OCI-LY1 (cell line): ENCODE measurements around the gene KRT40.

Experiments used
- EZH2 ChIP-seq: fragments of 200-600 bp; sonication (generic), shearing (Covaris generic); IDR thresholded peaks from 2 replicates; pipeline ENCODE4 v1.8.0; 2017; ENCODE audit warnings: borderline replicate concordance, mixed run types, mild to moderate bottlenecking, antibody characterized with exemption, low read length, moderate library complexity, mixed read lengths
- TF ChIP-seq, protein P1 (sequence below): fragments of 200-600 bp; sonication (generic), shearing (Covaris generic); IDR thresholded peaks from 2 replicates; pipeline ENCODE4 v1.5.1; 2017; ENCODE audit warnings: mild to moderate bottlenecking, antibody characterized with exemption, low read length, moderate library complexity, mixed read lengths

DNA sequence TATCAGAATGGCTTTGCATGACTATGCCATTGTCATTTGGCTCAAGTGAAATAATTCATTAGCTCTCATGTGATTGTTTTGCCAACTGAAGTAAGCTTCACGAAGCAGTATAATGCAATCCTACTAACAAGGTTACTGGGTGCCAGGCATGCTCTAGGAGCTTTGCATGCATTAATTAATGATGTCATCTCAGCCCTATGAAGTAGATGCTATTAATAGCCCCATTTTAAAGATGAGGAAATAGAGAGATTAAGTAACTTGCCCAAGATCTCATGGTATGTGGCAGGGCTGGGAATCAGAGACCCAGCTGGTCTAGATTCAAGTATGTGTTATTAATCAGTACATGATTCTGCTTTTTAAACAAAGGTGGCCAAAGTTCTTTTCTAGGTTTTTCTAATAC lies 31.5 kb downstream of the KRT40 start:
- TF ChIP-seq EZH2: no peak
- TF ChIP-seq, protein P1, sequence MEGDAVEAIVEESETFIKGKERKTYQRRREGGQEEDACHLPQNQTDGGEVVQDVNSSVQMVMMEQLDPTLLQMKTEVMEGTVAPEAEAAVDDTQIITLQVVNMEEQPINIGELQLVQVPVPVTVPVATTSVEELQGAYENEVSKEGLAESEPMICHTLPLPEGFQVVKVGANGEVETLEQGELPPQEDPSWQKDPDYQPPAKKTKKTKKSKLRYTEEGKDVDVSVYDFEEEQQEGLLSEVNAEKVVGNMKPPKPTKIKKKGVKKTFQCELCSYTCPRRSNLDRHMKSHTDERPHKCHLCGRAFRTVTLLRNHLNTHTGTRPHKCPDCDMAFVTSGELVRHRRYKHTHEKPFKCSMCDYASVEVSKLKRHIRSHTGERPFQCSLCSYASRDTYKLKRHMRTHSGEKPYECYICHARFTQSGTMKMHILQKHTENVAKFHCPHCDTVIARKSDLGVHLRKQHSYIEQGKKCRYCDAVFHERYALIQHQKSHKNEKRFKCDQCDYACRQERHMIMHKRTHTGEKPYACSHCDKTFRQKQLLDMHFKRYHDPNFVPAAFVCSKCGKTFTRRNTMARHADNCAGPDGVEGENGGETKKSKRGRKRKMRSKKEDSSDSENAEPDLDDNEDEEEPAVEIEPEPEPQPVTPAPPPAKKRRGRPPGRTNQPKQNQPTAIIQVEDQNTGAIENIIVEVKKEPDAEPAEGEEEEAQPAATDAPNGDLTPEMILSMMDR: no peak
